HG02763 (cell line): ENCODE measurements around the gene TPPP3.

Experiments
- ATAC-seq: cut with Tn5 transposase; IDR thresholded peaks from one replicate; pipeline ENCODE4 v1.9.1; 2021; ENCODE audit warnings: mild to moderate bottlenecking, moderate library complexity; ENCODE audit not compliant: unreplicated experiment

TPPP3 gene

GRCh38 chr16:67393111-67393787 is at the start of gene TPPP3:
Gene TPPP3, minus strand, starts transcription at chr16:67393498. Its CDS starts 2,387 bp downstream, at chr16:67391111.
- ATAC-seq: no peak

GRCh38 chr16:67442581-67443255 is 49.4 kb upstream of the TPPP3 start:
- ATAC-seq: no peak

GRCh38 chr16:67441907-67442306 is 48.6 kb upstream of the TPPP3 start:
- no peak for ATAC-seq

- no peak for ATAC-seq
Measured at GRCh38 chr16:67441271-67441753, 48.0 kb upstream of the TPPP3 start.

- no peak for ATAC-seq
Measured at GRCh38 chr16:67438824-67439393, 45.6 kb upstream of the TPPP3 start.

GRCh38 chr16:67438098-67438791 is 44.9 kb upstream of the TPPP3 start:
- ATAC-seq: no peak

- no peak for ATAC-seq
Measured at GRCh38 chr16:67437513-67437912, 44.2 kb upstream of the TPPP3 start.

GRCh38 chr16:67436640-67437193 is 43.4 kb upstream of the TPPP3 start:
- no peak for ATAC-seq

- ATAC-seq: no peak
Measured at GRCh38 chr16:67435758-67436164, 42.5 kb upstream of the TPPP3 start.

GRCh38 chr16:67433131-67433719 is 39.9 kb upstream of the TPPP3 start:
- no peak for ATAC-seq

- ATAC-seq: no peak
Measured at GRCh38 chr16:67432506-67432890, 39.2 kb upstream of the TPPP3 start.

GRCh38 chr16:67431775-67432505 is 38.6 kb upstream of the TPPP3 start:
- ATAC-seq: no peak

- ATAC-seq: no peak
Measured at GRCh38 chr16:67430977-67431774, 37.9 kb upstream of the TPPP3 start, which contains the start of gene HSD11B2. Gene HSD11B2, plus strand, starts transcription at chr16:67431121. Its CDS starts 128 bp downstream, at chr16:67431249.

GRCh38 chr16:67430504-67430976 is 37.2 kb upstream of the TPPP3 start:
- no peak for ATAC-seq

GRCh38 chr16:67429799-67430503 is 36.7 kb upstream of the TPPP3 start:
- no peak for ATAC-seq

- ATAC-seq: no peak
Measured at GRCh38 chr16:67429053-67429798, 35.9 kb upstream of the TPPP3 start.

- ATAC-seq: no peak
Measured at GRCh38 chr16:67428146-67428731, 34.9 kb upstream of the TPPP3 start.
